Nephron (organoid): ENCODE data around the gene PHPT1.

Source experiments
- H3K27ac Mint-ChIP-seq, 3 experiments: 2 replicates each; pipeline ENCODE4 v1.8.0; 2020; ENCODE audit warnings: mixed read lengths in 3 of 3, mild to moderate bottlenecking in 2 of 3, moderate library complexity in 1 of 3
- H3K27me3 Mint-ChIP-seq: 2 replicates; pipeline ENCODE4 v1.8.0; 2021; ENCODE audit warnings: low read depth, mild to moderate bottlenecking, moderate library complexity, mixed read lengths
- H3K36me3 Mint-ChIP-seq: 2 replicates; pipeline ENCODE4 v1.8.0; 2020; ENCODE audit warnings: low read depth, mixed read lengths
- H3K4me1 Mint-ChIP-seq: 2 replicates; pipeline ENCODE4 v1.8.0; 2020; ENCODE audit warnings: mixed read lengths
- H3K4me3 Mint-ChIP-seq, 3 experiments: 2 replicates each; pipeline ENCODE4 v1.8.0; 2020; ENCODE audit warnings: mild to moderate bottlenecking in 3 of 3, mixed read lengths in 3 of 3, moderate library complexity in 2 of 3
- H3K9me3 Mint-ChIP-seq: 2 replicates; pipeline ENCODE4 v1.8.0; 2020; ENCODE audit warnings: mixed read lengths
- CTCF ChIP-seq, 3 experiments: fragments of 200-600 bp; sonication (generic); IDR thresholded peaks; one replicate each; pipeline ENCODE4 v1.5.0; 2021; ENCODE audit warnings: antibody characterized with exemption in 3 of 3; ENCODE audit not compliant: unreplicated experiment in 3 of 3

PHPT1 gene

GRCh38 chr9:136856079-136856476, 6.9 kb downstream of the PHPT1 start:
- no peaks in the 10 kb centered on the region for H3K36me3 Mint-ChIP-seq
- H3K4me3 Mint-ChIP-seq = no peak overlapping the region
- no peak for TF ChIP-seq CTCF (IDR thresholded peaks at IDR 0.05; ENCODE audit: unreplicated experiment in 3 of 3)
- H3K27me3 Mint-ChIP-seq = no peaks in the 10 kb centered on the region
- H3K27ac Mint-ChIP-seq = no peak overlapping the region
- H3K4me1 Mint-ChIP-seq = no peaks in the 10 kb centered on the region
- H3K9me3 Mint-ChIP-seq = no peaks in the 10 kb centered on the region

DNA sequence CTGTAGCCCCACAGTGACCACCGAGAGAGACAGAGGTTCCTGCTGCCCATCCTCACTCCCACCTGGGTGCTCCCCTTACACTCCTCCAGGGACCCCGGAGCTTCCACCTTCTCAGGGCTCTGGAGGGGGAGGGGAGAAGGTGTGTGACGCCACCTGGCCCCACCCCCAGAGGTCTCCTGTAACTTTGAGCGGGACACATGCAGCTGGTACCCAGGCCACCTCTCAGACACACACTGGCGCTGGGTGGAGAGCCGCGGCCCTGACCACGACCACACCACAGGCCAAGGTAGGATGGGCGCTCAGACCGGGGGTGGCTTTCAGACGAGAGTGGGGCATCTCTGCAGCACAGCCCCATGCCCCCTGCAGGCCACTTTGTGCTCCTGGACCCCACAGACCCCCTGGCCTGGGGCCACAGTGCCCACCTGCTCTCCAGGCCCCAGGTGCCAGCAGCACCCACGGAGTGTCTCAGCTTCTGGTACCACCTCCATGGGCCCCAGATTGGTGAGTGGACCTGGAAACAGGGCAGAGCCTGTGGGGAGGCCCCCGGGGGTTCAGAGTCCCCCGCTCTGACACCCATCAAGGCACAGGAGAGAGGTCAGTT, 7.4 kb downstream of the PHPT1 start:
- Mint-ChIP-seq H3K4me1 (no peaks in the 10 kb centered on the region), H3K27me3 (no peaks in the 10 kb centered on the region), H3K36me3 (no peaks in the 10 kb centered on the region), H3K9me3 (no peaks in the 10 kb centered on the region), H3K27ac (no peak overlapping the region), H3K4me3 (no peak overlapping the region)
- TF ChIP-seq CTCF (IDR thresholded peaks at IDR 0.05; ENCODE audit: unreplicated experiment in 3 of 3) = no peak

- Mint-ChIP-seq H3K9me3 (no peaks in the 10 kb centered on the region), H3K4me3 (no peak overlapping the region), H3K27ac (no peak overlapping the region), H3K27me3 (no peaks in the 10 kb centered on the region), H3K4me1 (no peaks in the 10 kb centered on the region), H3K36me3 (no peaks in the 10 kb centered on the region)
- no peak for TF ChIP-seq CTCF (IDR thresholded peaks at IDR 0.05; ENCODE audit: unreplicated experiment in 3 of 3)
Observed at GRCh38 chr9:136857166-136857565, 8.0 kb downstream of the PHPT1 start.

GRCh38 chr9:136857581-136858412, 8.6 kb downstream of the PHPT1 start:
- Mint-ChIP-seq H3K4me3 (no peak overlapping the region), H3K4me1 (no peaks in the 10 kb centered on the region), H3K9me3 (no peaks in the 10 kb centered on the region), H3K27me3 (no peaks in the 10 kb centered on the region), H3K27ac (no peak overlapping the region), H3K36me3 (no peaks in the 10 kb centered on the region)
- TF ChIP-seq CTCF (IDR thresholded peaks at IDR 0.05; ENCODE audit: unreplicated experiment in 3 of 3) = no peak

DNA sequence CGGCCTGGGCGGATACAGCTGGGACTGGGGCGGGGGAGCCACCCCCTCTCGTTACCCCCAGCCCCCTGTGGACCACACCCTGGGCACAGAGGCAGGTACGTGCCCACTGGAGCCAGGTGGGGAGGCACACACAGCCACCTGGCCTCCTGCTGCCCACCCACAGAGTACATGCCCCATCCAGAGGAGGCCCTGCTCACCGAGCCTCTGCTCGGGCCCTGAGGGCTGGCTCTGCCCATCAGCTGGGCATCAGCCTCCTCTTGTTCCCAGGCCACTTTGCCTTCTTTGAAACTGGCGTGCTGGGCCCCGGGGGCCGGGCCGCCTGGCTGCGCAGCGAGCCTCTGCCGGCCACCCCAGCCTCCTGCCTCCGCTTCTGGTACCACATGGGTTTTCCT, 9.2 kb downstream of the PHPT1 start:
- Mint-ChIP-seq H3K36me3 (no peaks in the 10 kb centered on the region), H3K4me1 (no peaks in the 10 kb centered on the region), H3K9me3 (no peaks in the 10 kb centered on the region), H3K27ac (no peak overlapping the region), H3K4me3 (no peak overlapping the region), H3K27me3 (no peaks in the 10 kb centered on the region)
- no peak for TF ChIP-seq CTCF (IDR thresholded peaks at IDR 0.05; ENCODE audit: unreplicated experiment in 3 of 3)
